Activated CD8-positive, alpha-beta memory T cell treated with anti-CD3 and anti-CD28 coated beads for 24 hours (primary cell): ENCODE results near the gene MMADHC.

Experiments used
- DNase-seq: peaks from one replicate; pipeline ENCODE4 v3.0.0-alpha.2; 2020

MMADHC gene

GRCh38 chr2:149544692-149545091 lies 42.9 kb downstream of the MMADHC start:
- DNase-seq, result no peak

- no peak for DNase-seq
These were observed 43.7 kb downstream of the MMADHC start for GRCh38 chr2:149543845-149544244.

GRCh38 chr2:149540138-149540537 lies 47.4 kb downstream of the MMADHC start:
- no peak for DNase-seq

GRCh38 chr2:149538138-149538833 lies 49.3 kb downstream of the MMADHC start:
- DNase-seq, result no peak

- DNase-seq, result no peak
These were observed 50.4 kb downstream of the MMADHC start for GRCh38 chr2:149537092-149537726.

GRCh38 chr2:149536649-149537048 lies 50.9 kb downstream of the MMADHC start:
- DNase-seq, result no peak

GRCh38 chr2:149534674-149535073 lies 52.9 kb downstream of the MMADHC start:
- DNase-seq, result no peak

GRCh38 chr2:149528983-149529382 lies 58.6 kb downstream of the MMADHC start:
- DNase-seq, result no peak

- DNase-seq, result no peak
These were observed 59.4 kb downstream of the MMADHC start for GRCh38 chr2:149527998-149528755.

- DNase-seq, result no peak
These were observed 60.9 kb downstream of the MMADHC start for GRCh38 chr2:149526689-149527088.

- no peak for DNase-seq
These were observed 62.3 kb downstream of the MMADHC start for GRCh38 chr2:149525323-149525722.
